ENCODE results near the gene MDH2. TPM values are rescaled to one million over a fixed set of nuclear protein-coding genes. Genes with fewer than 3 reads are reported as not detected.
"Not testable (repeated sequence)": the region's sequence is repeated elsewhere in the genome, so short reads cannot be mapped to it uniquely, and the experiment has no call there.

MDH2 gene, protein sequence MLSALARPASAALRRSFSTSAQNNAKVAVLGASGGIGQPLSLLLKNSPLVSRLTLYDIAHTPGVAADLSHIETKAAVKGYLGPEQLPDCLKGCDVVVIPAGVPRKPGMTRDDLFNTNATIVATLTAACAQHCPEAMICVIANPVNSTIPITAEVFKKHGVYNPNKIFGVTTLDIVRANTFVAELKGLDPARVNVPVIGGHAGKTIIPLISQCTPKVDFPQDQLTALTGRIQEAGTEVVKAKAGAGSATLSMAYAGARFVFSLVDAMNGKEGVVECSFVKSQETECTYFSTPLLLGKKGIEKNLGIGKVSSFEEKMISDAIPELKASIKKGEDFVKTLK
- polyA plus RNA-seq (2013, experiment 1 of 2), result 190 TPM
- polyA plus RNA-seq (2013, experiment 2 of 2), result 146 TPM

DNA sequence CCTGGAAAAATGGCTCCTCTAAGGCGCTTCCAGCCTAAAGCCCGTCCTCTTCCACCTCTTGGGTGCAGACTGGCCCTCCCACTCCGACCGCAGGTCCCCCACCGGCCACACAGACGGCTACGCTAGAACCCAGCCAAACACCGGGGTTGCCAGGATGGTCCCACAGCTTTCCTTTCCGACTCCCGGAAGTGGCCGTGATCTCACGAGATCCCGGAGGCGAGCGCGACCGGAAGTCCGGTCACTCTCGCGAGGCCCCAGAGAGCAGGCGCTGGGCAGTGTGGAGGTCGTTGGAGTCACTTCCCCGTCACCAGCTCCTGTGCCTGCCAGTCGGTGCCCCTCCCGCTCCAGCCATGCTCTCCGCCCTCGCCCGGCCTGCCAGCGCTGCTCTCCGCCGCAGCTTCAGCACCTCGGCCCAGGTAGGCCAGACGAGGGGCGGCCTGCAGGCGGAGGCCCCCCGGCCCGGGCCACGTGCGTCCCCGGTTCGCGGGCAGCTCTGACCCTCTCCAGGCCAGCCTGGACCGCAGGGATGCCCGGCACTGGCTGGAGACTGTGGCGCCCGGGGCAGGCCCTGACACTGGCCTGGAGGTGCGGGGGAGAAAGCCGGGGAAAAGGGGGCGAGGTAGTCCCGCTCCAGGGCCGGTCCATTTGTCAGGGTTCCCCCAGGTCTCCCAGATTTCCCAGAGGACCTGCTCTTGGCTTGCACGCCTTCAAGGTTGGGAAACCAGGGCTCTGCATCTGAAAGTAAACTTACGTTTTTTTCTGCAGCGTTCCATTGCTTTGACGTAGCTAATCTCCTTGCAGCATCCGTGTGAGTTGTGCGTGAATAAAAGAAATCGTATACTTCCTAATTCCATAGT lies at the start of gene MDH2, which contains the start of gene STYXL1:
Gene MDH2, plus strand, starts transcription at position 296 of the 857 bp plus-strand sequence. Its CDS starts 55 bp downstream, at position 351.
Gene STYXL1, minus strand, starts transcription at position 190 of the 857 bp plus-strand sequence. CDS start 17,477 bp downstream, outside the sequence.
- 0% methylated on average over 52 of the region's 58 CpGs for WGBS, 2 experiments (ENCODE audit: insufficient coverage in 2 of 2)
- H3K4me1 ChIP-seq (ENCODE audit: control insufficient read depth, insufficient read depth, low read length, poor library complexity, severe bottlenecking), result peaks cover 7% of the 10 kb centered on the region

DNA sequence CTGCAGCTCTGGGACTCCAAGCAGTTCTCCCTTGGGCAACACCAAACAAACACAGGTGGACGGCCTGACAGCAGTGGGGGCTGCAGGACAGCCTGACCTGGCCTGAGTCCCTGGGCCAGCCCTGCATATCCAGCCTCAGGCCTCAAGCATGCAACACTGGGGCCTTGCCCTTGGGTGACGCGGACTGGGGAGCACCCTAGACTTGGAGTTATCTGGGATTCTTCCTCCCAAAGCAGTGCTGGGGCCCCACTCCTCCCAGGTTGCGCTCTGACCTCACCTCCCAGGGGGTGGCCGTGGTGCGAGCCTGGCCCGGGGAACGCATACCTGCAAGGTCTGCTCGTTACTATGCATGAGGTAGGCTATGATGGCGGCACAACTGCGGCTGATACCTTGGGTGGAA lies 47.3 kb upstream of the MDH2 start:
- H3K4me1 ChIP-seq (ENCODE audit: control insufficient read depth, insufficient read depth, low read length, poor library complexity, severe bottlenecking), result no peaks in the 10 kb centered on the region
- H3K36me3 ChIP-seq (ENCODE audit: control insufficient read depth, insufficient read depth, low read length), result peaks cover 50% of the 10 kb centered on the region
- H3K9me3 ChIP-seq (ENCODE audit: control insufficient read depth, low read length), result no peaks in the 10 kb centered on the region
- H3K27ac ChIP-seq (ENCODE audit: low read depth, low read length, severe bottlenecking), result no peak overlapping the region
- H3K4me3 ChIP-seq (ENCODE audit: extremely low read depth, insufficient read depth, low read length, poor library complexity, severe bottlenecking), result no peak overlapping the region
- 95 to 96% methylated on average over 11 of the region's 11 CpGs for WGBS, 2 experiments (ENCODE audit: insufficient coverage in 2 of 2)

More for the DNA sequence above, at the start of gene MDH2, which contains the start of gene STYXL1:
- Histone ChIP-seq H3K27ac (ENCODE audit: low read depth, low read length, severe bottlenecking) (peak within 1 kb of the TSS; percentile 90), H3K9me3 (ENCODE audit: control insufficient read depth, low read length) (no peaks in the 10 kb centered on the region), H3K4me3 (ENCODE audit: extremely low read depth, insufficient read depth, low read length, poor library complexity, severe bottlenecking) (peak within 1 kb of the TSS; percentile 99), H3K36me3 (ENCODE audit: control insufficient read depth, insufficient read depth, low read length) (peaks cover 25% of the 10 kb centered on the region)

DNA sequence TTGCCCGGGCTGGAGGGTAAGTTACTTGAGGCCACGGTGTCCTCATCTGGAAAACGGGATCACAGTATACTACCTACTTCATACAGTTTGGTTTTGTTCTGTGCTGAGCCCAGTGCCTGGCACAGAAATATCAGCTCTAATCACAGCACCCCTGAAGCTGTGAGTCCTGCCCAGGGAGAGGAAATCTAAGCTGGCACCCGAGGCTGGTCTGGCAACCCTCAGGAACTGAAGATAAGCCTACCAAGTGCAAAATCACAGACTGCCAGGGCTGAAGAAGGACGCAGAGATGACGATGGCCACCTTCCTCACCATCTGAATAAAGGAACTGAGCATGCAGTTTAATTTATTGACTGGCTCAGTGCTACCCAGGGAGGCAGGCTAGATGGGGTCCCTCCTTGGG lies 45.8 kb upstream of the MDH2 start:
- no peaks in the 10 kb centered on the region for H3K9me3 ChIP-seq (ENCODE audit: control insufficient read depth, low read length)
- WGBS, 2 experiments (ENCODE audit: insufficient coverage in 2 of 2), result 93 to 96% methylated on average over 3 to 5 of the region's 6 CpGs
- H3K27ac ChIP-seq (ENCODE audit: low read depth, low read length, severe bottlenecking), result no peak overlapping the region
- no peak overlapping the region for H3K4me3 ChIP-seq (ENCODE audit: extremely low read depth, insufficient read depth, low read length, poor library complexity, severe bottlenecking)
- peaks cover 38% of the 10 kb centered on the region for H3K36me3 ChIP-seq (ENCODE audit: control insufficient read depth, insufficient read depth, low read length)
- no peaks in the 10 kb centered on the region for H3K4me1 ChIP-seq (ENCODE audit: control insufficient read depth, insufficient read depth, low read length, poor library complexity, severe bottlenecking)

DNA sequence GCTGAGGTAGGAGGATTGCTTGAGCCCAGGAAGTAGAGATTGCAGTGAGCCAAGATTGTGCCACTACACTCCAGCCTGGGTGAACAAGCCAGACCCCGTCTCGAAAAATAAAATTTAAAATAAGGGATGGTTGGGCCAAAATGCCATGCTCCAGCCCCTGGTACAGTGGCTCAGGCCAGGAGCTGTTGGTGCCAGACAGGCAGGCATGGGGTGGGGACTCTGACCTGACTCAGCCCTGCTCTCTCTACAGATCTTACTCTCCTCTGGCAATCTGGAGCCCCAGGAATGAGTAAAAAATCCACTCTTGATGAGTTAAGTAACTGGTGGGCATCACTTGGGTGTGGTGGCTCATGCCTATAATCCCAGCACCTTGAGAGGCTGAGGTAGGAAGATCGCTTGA lies 45.1 kb upstream of the MDH2 start:
- 83 to 84% methylated on average over 1 to 2 of the region's 3 CpGs for WGBS, 2 experiments (ENCODE audit: insufficient coverage in 2 of 2)

DNA sequence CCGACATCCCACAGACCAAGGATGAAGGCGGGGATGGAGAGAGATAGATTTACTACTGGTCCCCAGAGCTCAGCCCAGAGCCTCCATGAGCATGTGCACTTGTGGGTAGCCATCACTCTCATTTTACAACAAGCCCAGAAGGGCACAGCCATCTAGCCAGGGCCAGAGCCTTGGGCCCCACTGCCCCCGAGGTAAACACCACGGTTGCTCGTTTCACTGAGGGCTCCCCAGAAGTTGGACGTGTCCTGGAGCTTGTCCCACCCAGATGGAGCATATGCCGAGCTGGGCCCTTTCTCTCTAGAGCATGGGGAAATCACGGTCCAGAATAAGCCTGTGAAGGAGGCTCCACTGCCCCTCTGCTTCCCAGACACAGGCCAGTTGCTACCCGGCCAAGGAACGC lies 44.6 kb upstream of the MDH2 start:
- H3K27ac ChIP-seq (ENCODE audit: low read depth, low read length, severe bottlenecking), result no peak overlapping the region
- H3K36me3 ChIP-seq (ENCODE audit: control insufficient read depth, insufficient read depth, low read length), result peaks cover 30% of the 10 kb centered on the region
- H3K4me1 ChIP-seq (ENCODE audit: control insufficient read depth, insufficient read depth, low read length, poor library complexity, severe bottlenecking), result peaks cover 2% of the 10 kb centered on the region
- no peak overlapping the region for H3K4me3 ChIP-seq (ENCODE audit: extremely low read depth, insufficient read depth, low read length, poor library complexity, severe bottlenecking)
- WGBS, 2 experiments (ENCODE audit: insufficient coverage in 2 of 2), result 88 to 96% methylated on average over 10 of the region's 10 CpGs
- H3K9me3 ChIP-seq (ENCODE audit: control insufficient read depth, low read length), result no peaks in the 10 kb centered on the region

More for the DNA sequence above, 45.1 kb upstream of the MDH2 start:
- H3K27ac ChIP-seq (ENCODE audit: low read depth, low read length, severe bottlenecking), result no peak overlapping the region
- no peaks in the 10 kb centered on the region for H3K4me1 ChIP-seq (ENCODE audit: control insufficient read depth, insufficient read depth, low read length, poor library complexity, severe bottlenecking)
- no peaks in the 10 kb centered on the region for H3K9me3 ChIP-seq (ENCODE audit: control insufficient read depth, low read length)
- H3K4me3 ChIP-seq (ENCODE audit: extremely low read depth, insufficient read depth, low read length, poor library complexity, severe bottlenecking), result no peak overlapping the region
- H3K36me3 ChIP-seq (ENCODE audit: control insufficient read depth, insufficient read depth, low read length), result peaks cover 34% of the 10 kb centered on the region

DNA sequence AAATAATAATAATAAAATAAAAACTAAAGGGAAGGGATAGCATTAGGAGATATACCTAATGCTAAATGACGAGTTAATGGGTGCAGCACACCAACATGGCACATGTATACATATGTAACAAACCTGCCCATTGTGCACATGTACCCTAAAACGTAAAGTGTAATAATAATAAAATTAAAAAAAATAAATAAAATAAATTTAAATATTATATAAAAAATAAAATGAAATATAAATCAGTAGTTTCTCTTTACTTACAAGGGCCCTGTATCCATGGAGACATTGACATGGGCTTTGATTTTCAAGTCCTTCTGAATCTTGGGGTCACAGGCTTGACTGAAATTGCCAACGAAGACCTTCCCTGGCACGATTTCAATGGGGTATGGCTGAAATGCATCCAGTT lies 42.9 kb upstream of the MDH2 start:
- not testable (repeated sequence) for H3K27ac ChIP-seq (ENCODE audit: low read depth, low read length, severe bottlenecking); H3K9me3 ChIP-seq (ENCODE audit: control insufficient read depth, low read length); H3K4me1 ChIP-seq (ENCODE audit: control insufficient read depth, insufficient read depth, low read length, poor library complexity, severe bottlenecking); H3K4me3 ChIP-seq (ENCODE audit: extremely low read depth, insufficient read depth, low read length, poor library complexity, severe bottlenecking)
- H3K36me3 ChIP-seq (ENCODE audit: control insufficient read depth, insufficient read depth, low read length), result peaks cover 30% of the 10 kb centered on the region
- 93 to 100% methylated on average over 2 of the region's 4 CpGs for WGBS, 2 experiments (ENCODE audit: insufficient coverage in 2 of 2)

DNA sequence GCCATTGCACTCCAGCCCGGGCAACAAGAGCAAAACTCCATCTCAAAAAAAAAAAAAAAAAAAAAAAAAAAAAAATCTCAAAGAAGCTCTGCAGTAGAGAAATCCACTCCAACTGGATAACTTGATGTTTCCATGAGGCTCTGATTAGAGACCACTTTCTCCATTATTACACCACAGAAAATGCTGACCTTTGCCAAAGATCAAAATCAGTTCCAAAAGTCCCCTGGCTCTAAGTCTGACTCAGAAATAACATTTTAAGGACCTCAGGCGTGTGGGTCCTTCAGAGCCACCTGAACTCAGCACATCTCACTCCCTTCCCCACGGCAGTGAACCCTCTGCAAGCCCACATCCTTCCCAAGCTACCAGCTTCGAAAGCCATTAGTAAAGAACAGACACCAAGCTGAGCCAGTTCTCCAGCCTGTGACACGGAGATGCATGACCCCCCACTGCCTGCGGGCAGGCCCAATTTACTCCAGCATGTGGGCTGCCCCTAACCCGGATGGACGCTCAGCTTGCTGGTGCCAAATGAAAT lies 39.7 kb upstream of the MDH2 start:
- Histone ChIP-seq H3K36me3 (ENCODE audit: control insufficient read depth, insufficient read depth, low read length) (peaks cover 17% of the 10 kb centered on the region), H3K27ac (ENCODE audit: low read depth, low read length, severe bottlenecking) (no peak overlapping the region), H3K9me3 (ENCODE audit: control insufficient read depth, low read length) (no peaks in the 10 kb centered on the region), H3K4me3 (ENCODE audit: extremely low read depth, insufficient read depth, low read length, poor library complexity, severe bottlenecking) (no peak overlapping the region), H3K4me1 (ENCODE audit: control insufficient read depth, insufficient read depth, low read length, poor library complexity, severe bottlenecking) (peaks cover 2% of the 10 kb centered on the region)
- WGBS, 2 experiments (ENCODE audit: insufficient coverage in 2 of 2), result 64 to 74% methylated on average over 4 to 7 of the region's 8 CpGs

DNA sequence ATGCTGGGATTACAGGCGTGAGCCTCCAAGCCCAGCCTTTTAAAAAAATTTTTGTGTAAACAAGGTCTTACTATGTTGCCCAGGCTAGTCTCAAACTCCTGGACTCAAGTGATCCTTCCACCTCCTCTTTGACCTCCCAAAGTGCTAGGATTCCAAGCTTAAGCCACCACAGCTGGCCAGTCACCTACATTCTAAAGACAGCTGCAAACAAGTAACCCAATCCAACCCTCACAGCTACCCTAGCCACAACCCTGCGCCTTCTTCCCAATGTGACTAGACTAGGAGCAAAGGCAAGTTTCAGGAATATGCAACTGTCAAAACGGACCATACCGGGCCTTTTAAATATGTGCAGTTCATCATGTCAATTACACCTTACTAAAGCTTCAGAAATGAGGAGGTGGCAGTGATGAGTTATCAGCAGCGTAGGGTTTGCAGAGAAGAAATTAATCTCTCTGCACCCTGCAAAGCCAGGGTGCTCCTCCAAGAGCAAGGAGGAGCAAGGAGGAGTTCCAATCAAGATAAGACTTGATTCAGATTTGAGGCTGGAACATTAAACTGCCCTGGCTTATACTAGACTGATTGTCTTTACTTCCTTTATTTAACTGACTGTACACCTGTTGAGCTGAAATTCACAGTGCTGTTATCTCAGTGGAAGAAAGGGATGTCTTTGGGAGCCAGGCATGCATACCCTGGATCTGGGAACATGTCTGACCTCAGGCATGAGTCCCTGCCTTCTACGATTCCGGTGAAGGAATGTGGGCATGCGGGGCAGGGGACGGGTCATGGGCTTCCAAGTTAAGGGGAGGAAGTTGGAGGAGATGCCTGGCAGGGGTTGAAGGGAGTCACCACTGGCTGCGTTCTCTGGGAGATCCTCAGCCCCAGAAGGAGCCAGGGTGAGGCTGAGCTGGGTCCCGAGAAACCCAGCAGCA lies 38.0 kb upstream of the MDH2 start:
- no peak overlapping the region for H3K4me3 ChIP-seq (ENCODE audit: extremely low read depth, insufficient read depth, low read length, poor library complexity, severe bottlenecking)
- no peaks in the 10 kb centered on the region for H3K9me3 ChIP-seq (ENCODE audit: control insufficient read depth, low read length)
- no peak overlapping the region for H3K27ac ChIP-seq (ENCODE audit: low read depth, low read length, severe bottlenecking)
- peaks cover 2% of the 10 kb centered on the region for H3K4me1 ChIP-seq (ENCODE audit: control insufficient read depth, insufficient read depth, low read length, poor library complexity, severe bottlenecking)
- H3K36me3 ChIP-seq (ENCODE audit: control insufficient read depth, insufficient read depth, low read length), result peaks cover 18% of the 10 kb centered on the region
- 88 to 98% methylated on average over 7 to 8 of the region's 11 CpGs for WGBS, 2 experiments (ENCODE audit: insufficient coverage in 2 of 2)

DNA sequence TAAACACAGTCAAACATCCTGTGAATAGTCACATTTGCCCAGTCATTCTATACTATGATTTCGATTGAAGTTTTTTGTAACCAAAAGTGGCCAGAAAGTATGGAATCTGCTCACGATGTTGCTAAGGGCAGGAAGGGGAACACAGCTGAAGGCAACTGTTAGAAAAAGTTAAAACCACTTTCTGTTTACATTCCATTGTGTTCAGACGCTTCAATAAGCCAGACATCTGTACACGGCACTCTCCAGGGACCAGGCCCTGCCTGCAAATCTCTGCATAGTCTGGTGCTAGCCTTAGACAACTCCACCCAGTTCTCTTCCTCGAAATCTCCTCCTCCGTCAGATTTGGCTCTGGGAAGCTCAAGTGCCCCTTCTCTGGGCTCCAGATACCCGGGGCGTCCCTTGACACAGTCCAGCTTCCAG lies 36.5 kb upstream of the MDH2 start:
- Histone ChIP-seq H3K9me3 (ENCODE audit: control insufficient read depth, low read length) (no peaks in the 10 kb centered on the region), H3K27ac (ENCODE audit: low read depth, low read length, severe bottlenecking) (peak overlapping the region; percentile 66), H3K4me3 (ENCODE audit: extremely low read depth, insufficient read depth, low read length, poor library complexity, severe bottlenecking) (no peak overlapping the region), H3K36me3 (ENCODE audit: control insufficient read depth, insufficient read depth, low read length) (peaks cover 17% of the 10 kb centered on the region), H3K4me1 (ENCODE audit: control insufficient read depth, insufficient read depth, low read length, poor library complexity, severe bottlenecking) (peaks cover 2% of the 10 kb centered on the region)
- 82 to 94% methylated on average over 7 of the region's 8 CpGs for WGBS, 2 experiments (ENCODE audit: insufficient coverage in 2 of 2)
